GM18951 (cell line): ENCODE measurements around the gene TNFAIP8L2.

Experiments used
- POLR2A ChIP-seq: IDR thresholded peaks from 4 replicates; pipeline ENCODE4 v1.6.1; 2011; ENCODE audit warnings: mild to moderate bottlenecking; ENCODE audit not compliant: insufficient read length, insufficient read depth; ENCODE audit errors: extremely low read depth
- in situ Hi-C: fragments of 300-500 bp; cut with MboI; formaldehyde crosslinking; loops from one replicate; pipeline ENCODE4 v1.12.0; 2022; ENCODE audit warnings: low sequenced_read_pairs, mixed read lengths, inconsistent platforms; ENCODE audit not compliant: unreplicated experiment

TNFAIP8L2 gene

DNA sequence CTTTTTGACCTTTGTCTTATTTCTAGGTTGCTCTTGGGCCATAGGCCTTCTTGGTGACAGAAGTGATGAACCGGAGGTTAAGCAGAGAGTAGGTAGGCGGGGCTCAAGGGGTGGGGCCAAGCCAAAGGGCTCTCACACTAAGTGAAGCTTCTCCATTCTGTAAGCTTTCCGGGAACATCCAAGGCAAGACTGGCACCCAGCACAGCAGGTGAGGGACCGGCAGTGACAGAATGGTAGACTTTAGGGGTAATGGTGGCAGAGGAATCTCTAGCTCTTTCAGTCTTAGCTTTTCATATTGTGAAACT lies at the start of gene TNFAIP8L2:
TNFAIP8L2 (plus strand) TSS at position 135 of the 305 bp plus-strand sequence. CDS start 2,049 bp downstream, outside the sequence.
- peak; percentile 39 for TF ChIP-seq POLR2A
- in situ Hi-C loops: loop anchor here (5.0 kb wide), 1 partner anchor 59 kb away; no protein-coding TSS in a partner anchor

DNA sequence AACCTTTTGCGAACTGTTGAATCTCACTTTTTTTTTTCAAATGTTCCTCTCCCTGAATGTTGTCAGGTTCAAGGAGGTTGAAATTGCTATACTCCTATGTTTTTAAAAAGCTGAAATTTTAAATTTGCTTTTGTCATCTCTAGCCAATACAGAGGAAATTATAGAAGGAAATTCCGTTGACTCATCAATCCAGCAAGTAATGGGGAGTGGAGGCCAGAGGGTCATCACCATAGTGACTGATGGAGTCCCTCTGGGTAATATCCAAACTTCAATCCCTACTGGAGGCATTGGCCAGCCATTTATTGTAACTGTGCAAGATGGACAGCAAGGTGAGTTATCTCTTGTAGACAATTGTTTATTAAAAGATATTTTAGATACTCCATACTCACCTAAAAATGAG lies 49.6 kb upstream of the TNFAIP8L2 start:
- TF ChIP-seq POLR2A: no peak
- in situ Hi-C loops: no loop called here

DNA sequence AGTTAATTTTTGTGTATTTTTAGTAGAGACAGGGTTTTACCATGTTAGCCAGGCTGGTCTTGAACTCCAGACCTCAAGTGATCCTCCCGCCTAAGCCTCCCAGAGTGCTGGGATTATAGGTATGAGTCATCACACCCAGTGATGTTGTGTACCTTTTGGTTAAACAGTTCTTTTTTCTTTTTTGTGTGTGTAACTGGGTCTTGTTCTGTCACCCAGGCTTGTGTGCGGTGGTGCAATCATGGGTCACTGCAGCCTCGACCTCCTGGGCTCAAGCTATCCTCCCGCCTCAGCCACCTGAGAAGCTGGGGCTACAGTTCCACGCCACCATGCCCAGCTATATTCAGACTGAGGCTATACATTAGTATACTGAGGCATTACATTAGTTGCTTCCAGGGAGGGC lies 48.1 kb upstream of the TNFAIP8L2 start:
- in situ Hi-C loops: no loop called here
- no peak for TF ChIP-seq POLR2A

DNA sequence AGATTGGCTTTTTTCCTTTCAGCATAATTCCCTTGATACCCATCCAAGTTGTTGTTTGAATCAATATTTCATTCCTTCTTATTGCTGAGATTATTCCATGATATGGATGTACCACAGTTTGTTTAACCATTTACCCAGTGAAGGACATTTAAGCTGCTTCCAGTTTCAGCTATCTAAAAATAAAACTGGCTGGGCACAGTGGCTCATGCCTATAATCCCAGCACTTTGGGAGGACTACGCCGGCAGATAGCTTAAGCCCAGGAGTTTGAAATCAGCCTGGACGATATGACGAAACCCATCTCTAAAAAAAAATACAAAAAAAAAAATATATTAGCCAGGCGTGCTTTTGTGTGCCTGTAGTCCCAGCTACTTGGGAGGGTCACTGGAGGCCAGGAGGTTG lies 42.6 kb upstream of the TNFAIP8L2 start:
- in situ Hi-C loops: no loop called here
- TF ChIP-seq POLR2A: no peak

DNA sequence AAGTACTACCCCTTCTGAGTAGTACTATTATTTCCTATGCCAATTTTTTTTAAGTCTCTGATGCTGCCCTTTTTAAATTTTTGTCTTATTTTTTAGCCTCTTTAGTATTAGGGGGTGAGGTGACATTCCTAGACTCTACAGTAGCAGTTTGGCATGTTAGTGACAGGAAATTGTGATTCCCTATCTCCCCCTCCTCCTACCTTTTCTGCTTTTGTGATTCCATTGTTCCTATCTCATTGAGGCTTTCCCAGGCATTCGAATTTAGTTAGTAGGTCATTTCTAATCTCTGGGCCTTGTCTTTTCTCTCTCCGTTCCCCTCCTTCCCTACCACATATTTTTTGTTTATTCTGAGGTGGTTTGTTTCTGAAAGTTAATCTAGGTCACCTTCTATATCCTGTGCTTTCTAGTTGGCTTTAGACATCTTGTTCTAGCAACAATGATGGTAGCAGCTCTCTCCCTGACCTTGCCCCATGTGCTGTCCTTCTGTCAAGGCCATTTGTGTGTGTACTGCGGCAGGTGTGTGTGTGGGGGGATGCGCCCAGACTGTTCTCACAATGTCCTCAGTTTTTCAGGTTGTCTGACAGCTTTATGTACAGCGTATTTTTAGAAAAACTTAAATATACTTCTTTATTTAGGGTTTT lies 31.6 kb upstream of the TNFAIP8L2 start:
- TF ChIP-seq POLR2A: no peak
- in situ Hi-C loops: no loop called here

DNA sequence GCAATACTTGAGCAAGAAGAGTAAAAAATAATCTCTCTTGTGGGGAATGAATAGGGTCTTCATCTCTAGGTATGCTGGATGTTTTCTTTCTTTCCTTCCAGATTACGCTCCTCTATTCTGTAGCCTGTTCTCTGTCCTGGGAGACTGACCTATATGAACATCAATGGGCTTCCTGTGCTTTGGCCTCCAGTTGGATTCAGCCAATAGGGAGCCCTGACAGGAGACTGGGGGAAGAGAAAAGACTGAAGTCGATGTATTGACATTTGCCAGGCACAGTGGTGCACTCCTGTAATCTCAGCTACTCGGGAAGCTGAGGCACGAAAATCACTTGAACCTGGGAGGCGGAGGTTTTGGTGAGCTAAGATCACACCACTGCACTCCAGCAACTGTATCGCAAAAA lies 27.6 kb upstream of the TNFAIP8L2 start:
- TF ChIP-seq POLR2A: no peak
- in situ Hi-C loops: no loop called here

DNA sequence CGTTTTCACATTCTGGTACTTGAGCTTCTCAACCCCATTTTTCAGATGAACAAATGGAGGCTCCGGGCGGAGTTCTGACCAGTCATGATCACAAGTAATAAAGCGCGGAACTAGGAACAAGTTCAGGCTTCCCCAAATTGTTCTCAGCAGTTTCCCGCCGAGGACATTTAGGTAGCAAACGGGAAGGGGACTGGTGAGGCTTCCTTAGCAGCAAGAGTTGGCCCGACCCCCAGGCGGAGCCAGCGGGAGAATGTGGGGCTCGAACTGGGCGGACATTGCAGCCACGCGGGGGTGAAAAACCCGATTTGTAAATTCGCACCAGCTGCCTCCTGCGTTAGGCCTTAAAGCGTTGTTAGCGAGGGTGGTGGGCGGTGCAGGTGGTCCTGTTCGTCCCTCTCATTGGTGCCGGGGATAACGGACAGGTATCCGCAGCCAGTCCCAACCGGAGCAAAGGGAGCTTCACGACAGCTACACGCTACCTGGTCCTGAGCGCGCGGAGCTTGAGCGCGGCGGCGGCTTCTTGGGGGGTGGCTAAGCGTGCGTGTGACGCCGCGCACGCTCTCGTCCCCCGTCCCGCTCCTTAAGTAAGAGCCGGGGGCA lies 25.4 kb upstream of the TNFAIP8L2 start:
- TF ChIP-seq POLR2A: peak; percentile 46
- in situ Hi-C loops: no loop called here

DNA sequence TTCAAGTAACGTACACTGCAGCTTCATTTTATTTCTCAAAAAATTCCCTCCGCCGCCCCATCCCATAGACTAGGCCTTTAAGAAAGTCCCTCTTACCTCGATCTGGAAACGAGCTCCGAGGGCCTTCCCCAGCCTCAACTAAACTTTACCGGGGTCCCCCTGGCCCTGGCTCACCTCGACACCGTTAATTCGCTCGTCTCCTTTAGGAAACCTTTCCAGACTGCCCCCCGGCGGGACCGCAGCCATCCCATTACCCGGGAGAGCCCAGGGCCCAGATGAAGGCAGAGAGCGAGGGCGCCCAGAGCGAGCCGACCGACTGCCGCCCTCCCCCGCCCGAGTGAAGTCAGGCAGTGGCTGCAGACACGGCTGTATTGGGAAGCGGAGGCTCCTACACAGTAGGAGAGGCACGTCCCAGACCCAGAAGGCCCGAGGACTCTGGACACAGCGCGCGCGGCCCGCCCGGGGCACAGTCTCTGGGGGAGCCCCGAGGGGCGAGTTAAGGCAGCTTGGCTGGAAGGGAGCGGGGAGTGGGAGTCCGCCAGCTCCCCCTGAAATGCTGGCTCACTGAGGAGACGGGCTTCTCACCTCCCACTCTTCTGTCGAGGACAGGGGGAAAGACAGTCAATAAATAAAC lies 24.6 kb upstream of the TNFAIP8L2 start:
- in situ Hi-C loops: no loop called here
- TF ChIP-seq POLR2A: no peak

DNA sequence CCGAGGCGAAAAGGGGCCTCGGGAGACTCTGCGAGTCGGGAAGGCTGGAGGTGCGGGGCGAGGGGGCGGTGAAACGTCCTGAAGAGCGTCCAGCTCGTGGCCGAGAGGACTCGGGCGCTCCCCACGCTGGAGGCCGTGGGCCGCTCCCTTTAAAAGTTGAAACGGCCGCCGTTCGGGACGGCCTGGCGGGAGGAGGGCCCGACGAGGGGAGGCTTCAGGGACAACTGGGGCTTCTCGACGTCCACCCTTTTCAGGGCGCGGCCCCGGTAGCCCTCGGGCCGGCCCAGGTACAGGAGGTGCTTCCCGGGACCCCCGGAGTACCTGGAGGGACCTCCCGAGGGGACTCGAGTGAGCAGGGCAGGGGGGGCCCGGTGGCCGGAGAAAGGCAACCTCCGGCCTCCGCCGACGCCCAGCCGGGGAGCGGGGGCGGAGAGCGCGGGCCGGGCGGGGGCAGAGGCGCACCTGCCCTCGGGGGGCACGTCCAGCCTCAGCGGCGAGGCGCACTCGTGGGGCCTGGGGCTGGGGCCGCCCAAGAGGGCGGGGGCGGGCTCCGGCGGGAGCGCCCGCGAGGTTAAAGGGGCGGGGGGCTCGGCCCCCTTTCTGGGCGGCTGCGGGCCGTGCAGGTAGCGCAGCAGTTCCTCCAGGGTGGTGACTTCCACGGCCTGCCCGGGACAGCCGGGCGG lies 24.0 kb upstream of the TNFAIP8L2 start:
- TF ChIP-seq POLR2A: no peak
- in situ Hi-C loops: no loop called here

DNA sequence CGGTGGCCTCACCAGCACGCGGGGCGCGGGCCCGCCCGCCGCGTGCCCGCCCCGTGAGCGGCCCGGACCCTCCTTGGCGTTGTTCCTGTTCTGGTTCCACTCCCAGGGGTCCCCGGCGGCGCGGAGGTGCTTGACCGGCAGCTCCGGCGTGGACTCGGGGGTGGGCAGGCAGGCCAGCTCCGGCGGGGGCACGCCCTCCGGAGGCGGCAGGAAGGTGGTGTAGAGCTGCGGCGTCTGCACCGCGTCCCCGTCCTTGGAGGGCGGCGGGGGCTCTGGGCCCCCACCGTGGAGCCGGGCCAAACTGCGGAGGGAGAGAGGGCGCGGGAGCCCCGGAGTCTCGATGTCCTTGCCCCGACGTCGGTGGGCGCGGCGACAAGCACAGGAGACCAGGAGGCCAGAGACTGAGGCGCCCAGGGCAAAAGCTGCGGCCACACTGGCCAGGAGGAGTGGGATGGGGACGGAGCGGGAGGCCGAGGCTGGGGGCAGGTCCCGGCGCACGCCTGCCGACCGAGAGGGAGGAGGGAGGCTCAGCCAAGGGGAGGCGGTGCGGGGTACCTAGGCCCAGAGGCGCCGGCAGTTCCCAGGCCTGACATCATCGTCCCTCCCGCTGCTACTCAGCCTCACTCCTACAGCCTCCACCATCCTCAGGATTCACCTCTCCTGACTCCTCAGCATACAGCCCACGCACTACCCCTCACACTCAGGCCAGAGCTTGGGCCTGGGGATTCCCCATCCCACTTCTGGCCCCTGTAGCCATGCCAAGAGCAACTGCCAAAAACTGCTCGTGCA lies 23.2 kb upstream of the TNFAIP8L2 start:
- no peak for TF ChIP-seq POLR2A
- in situ Hi-C loops: no loop called here

DNA sequence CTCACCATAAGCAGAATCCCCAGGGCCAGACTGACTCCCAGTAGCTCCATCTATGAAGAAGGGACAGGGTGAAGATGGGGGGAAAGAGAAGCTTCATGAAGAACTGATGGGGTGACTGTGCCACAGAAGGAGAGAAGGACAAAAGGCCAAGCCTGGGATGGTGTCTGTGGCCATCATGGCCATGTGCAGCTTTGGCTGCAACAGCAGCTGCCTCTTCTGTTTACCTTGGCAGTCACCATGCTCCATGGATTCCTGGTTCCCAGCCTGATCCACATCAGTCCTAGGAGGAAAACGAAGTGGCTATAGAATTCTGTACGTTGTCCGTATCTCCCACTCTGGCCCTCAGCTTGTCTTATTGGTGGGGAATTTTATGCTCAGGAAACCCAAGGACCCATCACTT lies 22.1 kb upstream of the TNFAIP8L2 start:
- in situ Hi-C loops: no loop called here
- TF ChIP-seq POLR2A: no peak

DNA sequence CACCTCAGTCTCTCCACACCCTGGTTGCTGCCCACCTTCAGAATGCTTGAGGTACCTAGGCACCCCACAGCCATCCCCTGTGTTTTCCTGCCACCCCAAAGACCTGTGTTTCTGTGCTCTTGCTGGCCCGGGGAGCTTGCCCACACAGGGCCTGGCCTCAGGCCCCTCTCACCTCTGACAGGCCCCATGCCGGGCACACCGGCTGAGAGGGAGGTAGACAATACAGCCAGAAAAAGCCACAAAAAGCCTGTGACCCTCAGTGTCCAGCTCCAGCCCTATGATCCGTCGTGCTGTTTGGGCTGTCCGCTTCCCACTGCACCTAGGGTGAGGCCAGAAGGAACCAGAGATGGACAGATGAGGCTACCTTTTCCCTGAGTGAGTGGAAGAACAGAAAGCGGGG lies 21.5 kb upstream of the TNFAIP8L2 start:
- in situ Hi-C loops: no loop called here

More for the DNA sequence above, 21.5 kb upstream of the TNFAIP8L2 start:
- no peak for TF ChIP-seq POLR2A
